Adrenal gland (tissue), 12 donors: ENCODE measurements around the gene HAPLN3. TPM values are rescaled to one million over a fixed set of nuclear protein-coding genes. Genes with fewer than 3 reads are reported as not detected.

Source experiments
- DNase-seq, 7 donors: peaks; one replicate each; pipeline ENCODE4 v3.0.0-alpha.2; 2019 to 2020
- H3K27ac ChIP-seq, 5 donors: fragments of 200-600 bp; sonication (generic) in 4 of 5; 1 replicate in 3 of 5; 2 replicates in 2 of 5; pipeline versions ENCODE4 v1.5.1 to v1.8.0; 2016 to 2020; ENCODE audit warnings: mild to moderate bottlenecking in 1 of 5
- H3K27me3 ChIP-seq: fragments of 200-600 bp; 2 replicates; pipeline ENCODE4 v1.8.0; 2021
- H3K36me3 ChIP-seq, 2 donors: fragments of 200-600 bp; replicated peaks in 1 of 2; 1 replicate in 1 of 2; 2 replicates in 1 of 2; pipeline versions ENCODE4 v1.5.1 to v1.8.0; 2018 to 2022
- H3K4me1 ChIP-seq, 2 donors: fragments of 200-600 bp; replicated peaks in 1 of 2; 1 replicate in 1 of 2; 2 replicates in 1 of 2; pipeline versions ENCODE4 v1.5.1 to v1.8.0; 2018 to 2021
- H3K4me3 ChIP-seq, 4 donors: fragments of 200-600 bp; sonication (generic) in 3 of 4; one replicate each; pipeline ENCODE4 v1.5.1; 2016 to 2018
- H3K9me3 ChIP-seq, 3 donors: fragments of 200-600 bp; sonication (generic) in 1 of 3; replicated peaks in 1 of 3; 1 replicate in 2 of 3; 2 replicates in 1 of 3; pipeline versions ENCODE4 v1.5.1 to v1.8.0; 2016 to 2021
- CTCF ChIP-seq, 6 experiments: fragments of 450-650 bp in 4 of 6; fragments of 200-600 bp in 2 of 6; sonication (generic) in 1 of 6; IDR thresholded peaks; 1 replicate in 5 of 6; 2 replicates in 1 of 6; pipeline versions ENCODE4 v1.5.1 to v1.8.0; 2016 to 2021; ENCODE audit warnings: antibody characterized with exemption in 6 of 6, mild to moderate bottlenecking in 2 of 6, moderate library complexity in 1 of 6
- POLR2A ChIP-seq, 2 donors: fragments of 450-650 bp; IDR thresholded peaks; one replicate each; pipeline ENCODE4 v1.6.1; 2017; ENCODE audit warnings: antibody characterized with exemption in 2 of 2, mild to moderate bottlenecking in 2 of 2, moderate library complexity in 1 of 2
- WGBS, 4 donors: extraction: QIAGEN DNeasy Blood & Tissue Kit in 2 of 4; methylation state at CpG; one replicate each; pipeline versions ENCODE4 v1.1.5 to v1.1.7; 2013 to 2017; 5-methylcytosine and 5-hydroxymethylcytosine counted together
- intact Hi-C, 2 donors: fragments of 100-400 bp; cut with DNase I; formaldehyde crosslinking; loops; one replicate each; pipeline versions ENCODE4 v1.14.1 to v1.15.0; 2022 to 2023
- polyA plus RNA-seq, 3 donors: library from polyadenylated mRNA; stranded (reverse); fragments of 200-250 nt in 2 of 3; fragments of 350-450 nt in 1 of 3; fragmentation: Illumina TruSeq in 1 of 3; extraction: RNeasy Lipid Tissue Mini Kit (QIAGEN cat#74804) in 1 of 3; gene quantifications; one replicate each; pipeline ENCODE4 v1.2.3, GENCODE V29; 2013 to 2014
- total RNA-seq, 9 donors: library from RNA; depleted of rRNA in 4 of 9; stranded (reverse); fragments of >200 nt in 4 of 9; fragments of 120-200 nt in 1 of 9; fragmentation: NEBNext Ultra II Directional in 1 of 9; extraction: Animal tissue kit (Norgen Biotek cat#: 25700) in 1 of 9; gene quantifications; one replicate each; pipeline versions ENCODE4 v1.1.0 to v1.2.4, GENCODE V29; 2013 to 2023
- donor health status: healthy with polysubstance abuse.
- donor health status: Bipolar disorder and iron deficiency.
- donor health status: DM: yes; HTN: yes; CAD: no.
- donor health status: DM: no; HTN: no; CAD: no.
- donor health status: DM: no; HTN: no; CAD: no.
- donor health status: DM: yes; HTN: yes; CAD: no.

HAPLN3 gene
- total and polyA plus RNA-seq, 12 donors: 0.55 to 7.6 (median 3.7) TPM

GRCh38 chr15:88874684-88875083 lies 20.7 kb downstream of the HAPLN3 start:
- H3K27ac ChIP-seq: no peak overlapping the region
- no peak overlapping the region for H3K4me3 ChIP-seq
- no peaks in the 10 kb centered on the region for H3K27me3 ChIP-seq
- TF ChIP-seq POLR2A (IDR thresholded peaks at IDR 0.05): no peak
- TF ChIP-seq CTCF (IDR thresholded peaks at IDR 0.05): no peak
- no peak for DNase-seq
- H3K4me1 ChIP-seq: no peaks in the 10 kb centered on the region
- no peaks in the 10 kb centered on the region for H3K36me3 ChIP-seq
- intact Hi-C loops: no loop called here
- no peaks in the 10 kb centered on the region for H3K9me3 ChIP-seq
- WGBS, 4 donors: 37 to 49% (median 43%) methylated on average over 6 of the region's 6 CpGs

GRCh38 chr15:88874275-88874674 lies 21.1 kb downstream of the HAPLN3 start:
- WGBS, 4 donors: 63 to 76% (median 69%) methylated on average over 15 of the region's 15 CpGs
- intact Hi-C loops: no loop called here
- no peak for DNase-seq
- Histone ChIP-seq H3K27me3 (no peaks in the 10 kb centered on the region), H3K9me3 (no peaks in the 10 kb centered on the region), H3K27ac (no peak overlapping the region), H3K4me3 (no peak overlapping the region), H3K4me1 (no peaks in the 10 kb centered on the region), H3K36me3 (no peaks in the 10 kb centered on the region)
- TF ChIP-seq CTCF (IDR thresholded peaks at IDR 0.05): no peak

GRCh38 chr15:88873786-88874185 lies 21.6 kb downstream of the HAPLN3 start:
- no peak overlapping the region for H3K27ac ChIP-seq
- intact Hi-C loops: no loop called here
- no peak overlapping the region for H3K4me3 ChIP-seq
- TF ChIP-seq CTCF (IDR thresholded peaks at IDR 0.05): no peak
- no peak for TF ChIP-seq POLR2A (IDR thresholded peaks at IDR 0.05)
- no peak for DNase-seq
- 69 to 88% (median 80%) methylated on average over 3 to 13 of the region's 13 CpGs for WGBS, 4 donors
- H3K9me3 ChIP-seq: no peaks in the 10 kb centered on the region
- H3K36me3 ChIP-seq: no peaks in the 10 kb centered on the region
- no peaks in the 10 kb centered on the region for H3K27me3 ChIP-seq
- H3K4me1 ChIP-seq: no peaks in the 10 kb centered on the region

GRCh38 chr15:88872706-88873105 lies 22.6 kb downstream of the HAPLN3 start:
- no peaks in the 10 kb centered on the region for H3K36me3 ChIP-seq
- H3K4me1 ChIP-seq: no peaks in the 10 kb centered on the region
- no peak for DNase-seq
- TF ChIP-seq POLR2A (IDR thresholded peaks at IDR 0.05): no peak
- no peak for TF ChIP-seq CTCF (IDR thresholded peaks at IDR 0.05)
- intact Hi-C loops: no loop called here
- H3K27me3 ChIP-seq: no peaks in the 10 kb centered on the region
- no peak overlapping the region for H3K4me3 ChIP-seq
- WGBS, 4 donors: 80 to 85% (median 82%) methylated on average over 9 of the region's 9 CpGs
- H3K9me3 ChIP-seq: no peaks in the 10 kb centered on the region
- no peak overlapping the region for H3K27ac ChIP-seq
